ENCODE data around the gene IL18RAP.

IL18RAP gene

DNA sequence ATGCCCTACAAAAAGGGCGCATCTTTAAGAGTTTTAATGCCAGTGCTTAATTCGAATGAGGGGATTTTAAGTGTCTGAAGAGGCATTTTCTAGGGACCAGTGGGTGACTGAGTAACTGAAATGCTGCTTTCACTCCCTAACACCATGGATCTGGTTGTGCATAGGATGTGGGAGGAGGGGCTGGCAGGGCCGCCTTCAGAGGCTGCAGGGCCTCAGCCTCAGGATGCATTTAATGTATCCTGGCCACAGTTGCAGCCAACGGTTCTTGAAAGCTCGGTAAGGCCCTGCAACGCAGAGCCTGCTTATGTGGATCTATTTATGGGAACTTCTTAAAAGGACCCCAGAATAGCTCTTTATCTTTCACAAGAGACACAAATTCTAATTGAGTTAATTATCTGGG lies 25.8 kb upstream of the IL18RAP start:
- no peaks in the 10 kb centered on the region for H3K36me3 ChIP-seq
- H3K4me3 ChIP-seq (ENCODE audit: low read depth, low read length) = no peak overlapping the region
- no peaks in the 10 kb centered on the region for H3K9me3 ChIP-seq
- H3K27me3 ChIP-seq = no peaks in the 10 kb centered on the region
- no peak for DNase-seq
- TF ChIP-seq, protein P1, sequence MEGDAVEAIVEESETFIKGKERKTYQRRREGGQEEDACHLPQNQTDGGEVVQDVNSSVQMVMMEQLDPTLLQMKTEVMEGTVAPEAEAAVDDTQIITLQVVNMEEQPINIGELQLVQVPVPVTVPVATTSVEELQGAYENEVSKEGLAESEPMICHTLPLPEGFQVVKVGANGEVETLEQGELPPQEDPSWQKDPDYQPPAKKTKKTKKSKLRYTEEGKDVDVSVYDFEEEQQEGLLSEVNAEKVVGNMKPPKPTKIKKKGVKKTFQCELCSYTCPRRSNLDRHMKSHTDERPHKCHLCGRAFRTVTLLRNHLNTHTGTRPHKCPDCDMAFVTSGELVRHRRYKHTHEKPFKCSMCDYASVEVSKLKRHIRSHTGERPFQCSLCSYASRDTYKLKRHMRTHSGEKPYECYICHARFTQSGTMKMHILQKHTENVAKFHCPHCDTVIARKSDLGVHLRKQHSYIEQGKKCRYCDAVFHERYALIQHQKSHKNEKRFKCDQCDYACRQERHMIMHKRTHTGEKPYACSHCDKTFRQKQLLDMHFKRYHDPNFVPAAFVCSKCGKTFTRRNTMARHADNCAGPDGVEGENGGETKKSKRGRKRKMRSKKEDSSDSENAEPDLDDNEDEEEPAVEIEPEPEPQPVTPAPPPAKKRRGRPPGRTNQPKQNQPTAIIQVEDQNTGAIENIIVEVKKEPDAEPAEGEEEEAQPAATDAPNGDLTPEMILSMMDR (IDR thresholded peaks at IDR 0.05; ENCODE audit: low read depth, low read length) = no peak
- H3K4me1 ChIP-seq = no peaks in the 10 kb centered on the region

DNA sequence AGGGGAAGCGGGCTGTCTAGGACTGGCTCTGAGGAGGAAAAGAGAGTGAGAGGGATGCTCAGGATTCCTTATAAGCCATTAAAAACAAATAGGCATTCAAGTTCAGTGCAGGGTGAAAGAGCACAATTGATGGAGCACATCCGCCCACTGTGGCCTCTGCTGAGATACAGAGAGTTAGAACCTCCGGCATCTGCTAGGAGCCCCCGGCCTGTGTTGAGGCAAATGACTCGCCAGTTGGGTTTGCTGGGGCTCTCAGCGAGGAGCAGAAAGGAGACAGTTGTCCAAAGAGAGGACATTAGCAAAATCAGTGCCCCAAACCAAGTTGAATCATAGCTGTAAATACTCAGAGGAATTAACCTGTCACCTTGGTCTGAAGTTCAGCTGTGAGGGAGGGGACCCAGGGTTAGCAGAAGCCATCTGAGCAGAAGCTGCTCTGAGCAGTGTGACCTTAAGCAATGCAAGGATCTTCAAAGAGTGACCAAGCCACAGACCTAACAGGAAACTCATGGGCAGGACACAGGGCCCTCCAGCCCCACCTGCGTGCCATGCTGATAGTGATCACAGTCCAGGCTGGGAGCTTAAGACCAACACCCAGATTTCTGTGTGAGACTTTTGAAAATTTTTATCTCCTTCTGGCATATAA lies 23.3 kb upstream of the IL18RAP start:
- Histone ChIP-seq H3K9me3 (no peaks in the 10 kb centered on the region), H3K4me3 (ENCODE audit: low read depth, low read length) (no peak overlapping the region), H3K27me3 (no peaks in the 10 kb centered on the region), H3K4me1 (no peaks in the 10 kb centered on the region), H3K36me3 (no peaks in the 10 kb centered on the region)
- no peak for DNase-seq
- TF ChIP-seq, protein P1 (IDR thresholded peaks at IDR 0.05; ENCODE audit: low read depth, low read length) = no peak

DNA sequence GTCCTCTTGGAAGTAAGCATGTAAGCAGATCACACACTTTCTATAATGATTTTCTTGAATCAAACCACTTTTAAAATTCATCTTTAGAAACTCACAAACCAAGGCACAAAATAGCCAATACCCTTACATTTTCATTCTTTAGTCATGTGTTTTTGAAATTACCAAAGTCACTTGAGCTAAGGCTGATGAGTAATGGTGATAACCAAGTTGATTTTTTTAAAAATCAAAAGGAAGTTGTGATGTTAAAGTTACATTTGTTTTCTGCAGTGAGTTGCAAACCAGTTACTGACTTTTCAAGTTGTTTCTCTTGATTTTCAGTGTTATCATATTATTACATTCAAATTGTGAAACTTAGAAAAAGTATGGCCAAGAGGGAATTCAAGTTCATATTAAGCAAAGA lies 21.5 kb upstream of the IL18RAP start:
- TF ChIP-seq, protein P1 (IDR thresholded peaks at IDR 0.05; ENCODE audit: low read depth, low read length) = no peak
- Histone ChIP-seq H3K4me3 (ENCODE audit: low read depth, low read length) (no peak overlapping the region), H3K4me1 (no peaks in the 10 kb centered on the region), H3K36me3 (no peaks in the 10 kb centered on the region), H3K27me3 (no peaks in the 10 kb centered on the region), H3K9me3 (no peaks in the 10 kb centered on the region)
- DNase-seq = no peak

DNA sequence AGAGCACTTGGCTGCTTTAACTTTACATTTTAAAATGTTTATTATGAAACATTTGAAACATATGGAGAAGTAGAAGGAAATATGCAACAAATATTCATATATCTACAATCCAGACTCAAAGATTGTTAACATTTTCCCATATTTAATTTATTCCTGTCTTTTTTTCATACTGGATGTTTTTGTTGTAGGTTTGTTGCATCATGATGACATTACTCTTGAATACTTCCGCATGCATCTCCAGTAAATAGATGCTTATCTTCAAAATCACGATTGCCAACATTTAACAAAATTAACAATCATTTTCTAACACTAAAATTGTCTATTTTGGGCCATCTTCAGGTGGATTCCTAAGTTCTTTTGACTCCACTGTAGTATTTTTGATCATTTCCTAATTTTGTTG lies 21.1 kb upstream of the IL18RAP start:
- H3K36me3 ChIP-seq = no peaks in the 10 kb centered on the region
- no peak overlapping the region for H3K4me3 ChIP-seq (ENCODE audit: low read depth, low read length)
- H3K27me3 ChIP-seq = no peaks in the 10 kb centered on the region
- no peak for DNase-seq
- no peaks in the 10 kb centered on the region for H3K4me1 ChIP-seq
- TF ChIP-seq, protein P1 (IDR thresholded peaks at IDR 0.05; ENCODE audit: low read depth, low read length) = no peak
- H3K9me3 ChIP-seq = no peaks in the 10 kb centered on the region

DNA sequence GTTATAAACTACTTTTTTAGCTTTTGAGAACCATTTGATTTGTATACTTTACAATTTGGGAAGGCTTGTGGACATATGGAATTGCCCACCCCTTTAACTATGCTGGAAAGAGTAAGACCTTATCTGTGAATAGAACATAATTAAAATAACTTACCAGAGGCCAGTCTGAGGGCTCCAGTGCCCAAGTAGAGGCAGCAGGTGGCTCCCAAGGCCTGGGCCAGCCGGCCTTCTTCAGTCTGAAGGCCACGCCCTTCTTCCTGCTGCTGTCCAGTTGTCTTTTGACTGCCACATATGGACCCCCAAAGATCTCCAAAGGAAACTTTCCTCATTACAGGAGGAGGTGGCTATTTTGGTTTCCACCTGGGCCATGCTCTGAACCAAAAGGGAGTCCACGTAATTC lies 12.0 kb upstream of the IL18RAP start:
- Histone ChIP-seq H3K4me1 (no peaks in the 10 kb centered on the region), H3K27me3 (no peaks in the 10 kb centered on the region), H3K36me3 (no peaks in the 10 kb centered on the region), H3K9me3 (no peaks in the 10 kb centered on the region), H3K4me3 (ENCODE audit: low read depth, low read length) (no peak overlapping the region)
- TF ChIP-seq, protein P1 (IDR thresholded peaks at IDR 0.05; ENCODE audit: low read depth, low read length) = no peak
- DNase-seq = no peak

DNA sequence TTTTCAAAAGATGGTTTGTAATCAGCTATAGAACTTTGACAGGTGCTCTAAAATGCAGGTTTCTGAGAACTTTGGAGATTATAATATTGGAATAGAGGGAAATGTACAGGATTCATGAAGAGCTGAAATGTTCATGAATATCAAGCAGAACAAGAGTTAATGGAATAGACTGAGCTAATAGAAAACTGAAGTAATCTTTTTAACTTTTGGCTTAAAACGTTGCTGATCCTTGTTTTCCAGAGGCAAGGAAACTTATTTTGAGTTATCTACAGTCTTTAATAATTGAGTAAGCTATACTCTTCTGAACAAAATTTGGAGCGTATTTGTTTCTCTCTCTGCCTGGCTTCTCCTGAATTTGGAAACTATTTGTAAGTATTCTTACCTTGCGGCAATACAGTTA lies 10.8 kb upstream of the IL18RAP start:
- TF ChIP-seq, protein P1 (IDR thresholded peaks at IDR 0.05; ENCODE audit: low read depth, low read length) = no peak
- DNase-seq = no peak
- no peaks in the 10 kb centered on the region for H3K36me3 ChIP-seq
- H3K9me3 ChIP-seq = no peaks in the 10 kb centered on the region
- no peaks in the 10 kb centered on the region for H3K27me3 ChIP-seq
- H3K4me3 ChIP-seq (ENCODE audit: low read depth, low read length) = no peak overlapping the region
- no peaks in the 10 kb centered on the region for H3K4me1 ChIP-seq

All from BE2C (cell line).